Chondrocyte (in vitro differentiated cells): Measurements from ENCODE around the gene CTCF. TPM values are rescaled to one million over a fixed set of nuclear protein-coding genes. Genes with fewer than 3 reads are reported as not detected.
"Not testable (repeated sequence)": the region's sequence is repeated elsewhere in the genome, so short reads cannot be mapped to it uniquely, and the experiment has no call there.

Source experiments
- DNase-seq: peaks from one replicate; pipeline ENCODE4 v3.0.0; 2021; ENCODE audit warnings: mixed read lengths, low spot score
- H3K27ac Mint-ChIP-seq: one replicate; pipeline ENCODE4 v1.8.0; 2021; ENCODE audit warnings: mild to moderate bottlenecking, moderate library complexity, mixed read lengths; ENCODE audit not compliant: unreplicated experiment
- H3K27me3 Mint-ChIP-seq: 2 replicates; pipeline ENCODE4 v1.8.0; 2021; ENCODE audit warnings: low read depth, mixed read lengths
- H3K36me3 Mint-ChIP-seq: 2 replicates; pipeline ENCODE4 v1.8.0; 2021; ENCODE audit warnings: low read depth, mixed read lengths
- H3K4me1 Mint-ChIP-seq: 2 replicates; pipeline ENCODE4 v1.8.0; 2021; ENCODE audit warnings: low read depth, mild to moderate bottlenecking, mixed read lengths
- H3K4me3 Mint-ChIP-seq: one replicate; pipeline ENCODE4 v1.8.0; 2021; ENCODE audit warnings: mild to moderate bottlenecking, moderate library complexity, mixed read lengths; ENCODE audit not compliant: unreplicated experiment
- H3K9me3 Mint-ChIP-seq: 2 replicates; pipeline ENCODE4 v1.8.0; 2021; ENCODE audit warnings: low read depth, mixed read lengths
- CTCF ChIP-seq: fragments of 200-600 bp; sonication (generic); IDR thresholded peaks from 2 replicates; pipeline ENCODE4 v1.5.0; 2021; ENCODE audit warnings: antibody characterized with exemption, mild to moderate bottlenecking, moderate library complexity
- total RNA-seq: library from RNA; stranded (reverse); gene quantifications from 3 replicates; pipeline ENCODE4 v1.2.1, GENCODE V29; 2021

Gene CTCF
- total RNA-seq, 1 donor from 2014 or later: 31.2 TPM

DNA sequence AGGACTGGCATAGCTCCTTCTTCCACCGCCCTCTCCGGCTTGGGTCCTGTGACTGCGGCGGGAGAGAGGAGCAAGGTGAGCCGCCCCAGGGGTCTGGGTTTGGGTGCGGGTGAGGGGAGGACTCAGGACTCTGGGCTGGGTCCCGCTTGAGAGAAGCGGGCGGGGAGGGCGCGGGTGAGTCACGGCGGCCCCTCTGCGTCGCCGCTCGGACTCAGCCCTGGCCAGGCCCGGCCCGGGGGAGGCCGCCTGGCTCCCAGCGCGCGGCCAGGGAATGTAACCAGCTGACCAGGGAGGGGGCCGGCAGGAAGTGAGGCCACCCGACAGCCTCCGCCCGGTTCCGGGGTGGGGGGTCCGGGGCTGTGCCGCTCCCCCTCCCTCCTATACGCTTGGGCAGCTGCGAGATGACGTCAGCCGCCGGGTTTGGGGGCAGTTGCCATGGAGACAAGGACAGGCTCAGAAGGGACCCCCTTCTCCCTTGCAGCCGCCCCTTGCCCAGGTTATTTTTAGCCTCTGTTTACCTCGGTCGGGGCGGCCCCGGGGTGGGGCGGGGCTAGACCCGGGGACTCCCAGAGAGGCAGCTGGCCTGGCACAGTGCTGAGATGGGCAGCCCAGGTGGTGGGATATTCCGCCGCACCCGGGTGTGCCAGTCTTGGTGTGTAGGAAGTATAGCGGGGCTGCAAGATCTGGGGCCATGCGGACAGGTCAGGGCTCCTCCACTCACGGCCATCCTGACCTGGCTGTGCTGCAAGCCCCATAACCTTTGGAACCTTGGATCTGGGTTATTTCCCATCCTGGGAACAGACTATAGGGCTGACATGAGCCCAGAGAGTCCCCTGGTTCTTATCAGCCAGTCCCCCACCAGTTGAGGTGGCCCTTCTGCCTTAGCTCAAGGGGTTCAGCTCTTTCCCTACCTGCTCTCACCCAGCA, 32.0 kb upstream of the CTCF start:
- no peaks in the 10 kb centered on the region for H3K27me3 Mint-ChIP-seq
- H3K4me1 Mint-ChIP-seq: peaks cover 44% of the 10 kb centered on the region
- peak overlapping the region; percentile 96 for H3K27ac Mint-ChIP-seq
- DNase-seq: no peak
- H3K9me3 Mint-ChIP-seq: no peaks in the 10 kb centered on the region
- H3K36me3 Mint-ChIP-seq: peaks cover 3% of the 10 kb centered on the region
- TF ChIP-seq CTCF: no peak
- H3K4me3 Mint-ChIP-seq: peak overlapping the region; percentile 96

DNA sequence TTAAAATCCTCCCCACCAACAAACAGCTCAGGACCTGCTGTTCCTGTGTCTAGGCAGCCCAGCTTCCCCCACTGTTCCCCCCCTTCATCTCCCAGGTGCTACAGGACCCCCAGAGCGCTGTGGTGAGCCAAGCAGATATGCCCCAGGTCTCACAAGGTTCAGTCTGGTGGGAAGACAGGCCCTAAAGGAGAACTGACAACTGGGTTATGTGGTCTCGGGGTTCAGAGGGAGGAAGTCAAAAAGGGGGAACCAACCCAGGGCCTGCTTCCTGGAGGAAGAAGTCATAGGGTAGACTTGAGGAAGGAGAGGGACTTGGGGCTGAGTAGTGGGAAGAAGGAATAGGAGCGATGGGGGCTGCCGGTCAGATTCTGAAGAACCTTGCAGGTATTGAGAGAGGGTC, 31.1 kb upstream of the CTCF start:
- Mint-ChIP-seq H3K27ac (peak overlapping the region; percentile 80), H3K36me3 (peaks cover 3% of the 10 kb centered on the region), H3K27me3 (no peaks in the 10 kb centered on the region), H3K9me3 (no peaks in the 10 kb centered on the region), H3K4me1 (peaks cover 50% of the 10 kb centered on the region), H3K4me3 (peak overlapping the region; percentile 47)
- TF ChIP-seq CTCF: no peak
- no peak for DNase-seq

- no peak for TF ChIP-seq CTCF
- no peaks in the 10 kb centered on the region for H3K27me3 Mint-ChIP-seq
- H3K4me3 Mint-ChIP-seq: no peak overlapping the region
- H3K27ac Mint-ChIP-seq: peak overlapping the region; percentile 28
- H3K9me3 Mint-ChIP-seq: no peaks in the 10 kb centered on the region
- no peak for DNase-seq
- H3K4me1 Mint-ChIP-seq: peaks cover 55% of the 10 kb centered on the region
- H3K36me3 Mint-ChIP-seq: peaks cover 3% of the 10 kb centered on the region
These were observed 29.2 kb upstream of the CTCF start for GRCh38 chr16:67533024-67533560.

GRCh38 chr16:67533987-67534386, 28.3 kb upstream of the CTCF start:
- H3K36me3 Mint-ChIP-seq, H3K4me3 Mint-ChIP-seq, H3K27me3 Mint-ChIP-seq, H3K27ac Mint-ChIP-seq, DNase-seq, H3K9me3 Mint-ChIP-seq: not testable (repeated sequence)
- H3K4me1 Mint-ChIP-seq: peaks cover 63% of the 10 kb centered on the region

- no peak for DNase-seq
- no peak overlapping the region for H3K4me3 Mint-ChIP-seq
- H3K9me3 Mint-ChIP-seq: no peaks in the 10 kb centered on the region
- H3K27ac Mint-ChIP-seq: no peak overlapping the region
- H3K36me3 Mint-ChIP-seq: peaks cover 3% of the 10 kb centered on the region
- no peaks in the 10 kb centered on the region for H3K27me3 Mint-ChIP-seq
- no peak for TF ChIP-seq CTCF
- peaks cover 68% of the 10 kb centered on the region for H3K4me1 Mint-ChIP-seq
These were observed 27.9 kb upstream of the CTCF start for GRCh38 chr16:67534431-67534830.
